ENCODE results near the gene PLXNB2.

DNA sequence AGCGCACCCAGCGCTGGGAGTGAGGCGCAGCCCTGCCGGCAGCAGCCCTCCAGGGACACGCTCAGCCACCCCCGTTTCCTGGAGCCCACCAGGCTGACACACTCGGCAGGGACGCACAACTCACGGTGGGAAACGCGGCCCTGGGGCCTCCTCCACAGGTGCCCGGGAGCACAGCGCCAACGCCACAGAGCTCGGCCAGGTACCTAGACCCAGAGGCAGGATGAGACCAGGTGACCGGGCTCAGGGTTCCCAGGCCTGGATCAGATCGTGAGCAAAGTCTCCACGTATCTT is 80.6 kb downstream of the PLXNB2 start:
- TF ChIP-seq, protein P1, sequence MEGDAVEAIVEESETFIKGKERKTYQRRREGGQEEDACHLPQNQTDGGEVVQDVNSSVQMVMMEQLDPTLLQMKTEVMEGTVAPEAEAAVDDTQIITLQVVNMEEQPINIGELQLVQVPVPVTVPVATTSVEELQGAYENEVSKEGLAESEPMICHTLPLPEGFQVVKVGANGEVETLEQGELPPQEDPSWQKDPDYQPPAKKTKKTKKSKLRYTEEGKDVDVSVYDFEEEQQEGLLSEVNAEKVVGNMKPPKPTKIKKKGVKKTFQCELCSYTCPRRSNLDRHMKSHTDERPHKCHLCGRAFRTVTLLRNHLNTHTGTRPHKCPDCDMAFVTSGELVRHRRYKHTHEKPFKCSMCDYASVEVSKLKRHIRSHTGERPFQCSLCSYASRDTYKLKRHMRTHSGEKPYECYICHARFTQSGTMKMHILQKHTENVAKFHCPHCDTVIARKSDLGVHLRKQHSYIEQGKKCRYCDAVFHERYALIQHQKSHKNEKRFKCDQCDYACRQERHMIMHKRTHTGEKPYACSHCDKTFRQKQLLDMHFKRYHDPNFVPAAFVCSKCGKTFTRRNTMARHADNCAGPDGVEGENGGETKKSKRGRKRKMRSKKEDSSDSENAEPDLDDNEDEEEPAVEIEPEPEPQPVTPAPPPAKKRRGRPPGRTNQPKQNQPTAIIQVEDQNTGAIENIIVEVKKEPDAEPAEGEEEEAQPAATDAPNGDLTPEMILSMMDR (IDR thresholded peaks at IDR 0.05) = no peak
- TF ChIP-seq POLR2AphosphoS5 (IDR thresholded peaks at IDR 0.05) (no peak), POLR2A (IDR thresholded peaks at IDR 0.05) (no peak)

Data from gastroesophageal sphincter (tissue), 3 donors.